A673 (cell line): ENCODE measurements around the gene ADCY4.
"Not testable (repeated sequence)": the region's sequence is repeated elsewhere in the genome, so short reads cannot be mapped to it uniquely, and the experiment has no call there.

Experiments used
- CTCF ChIP-seq: fragments of 300-800, 200-600 bp; sonication (generic); conservative IDR thresholded peaks from 2 replicates; pipeline ENCODE4 v1.5.1; 2017; ENCODE audit warnings: low read depth, mild to moderate bottlenecking, antibody characterized with exemption, low read length, moderate library complexity, mixed read lengths
- EZH2 ChIP-seq: fragments of 200-600 bp; sonication (generic); IDR thresholded peaks from 2 replicates; pipeline ENCODE4 v1.6.1; 2017; ENCODE audit warnings: borderline replicate concordance, low read depth, mild to moderate bottlenecking, mixed read lengths, antibody characterized with exemption, low read length; ENCODE audit not compliant: poor library complexity, severe bottlenecking

DNA sequence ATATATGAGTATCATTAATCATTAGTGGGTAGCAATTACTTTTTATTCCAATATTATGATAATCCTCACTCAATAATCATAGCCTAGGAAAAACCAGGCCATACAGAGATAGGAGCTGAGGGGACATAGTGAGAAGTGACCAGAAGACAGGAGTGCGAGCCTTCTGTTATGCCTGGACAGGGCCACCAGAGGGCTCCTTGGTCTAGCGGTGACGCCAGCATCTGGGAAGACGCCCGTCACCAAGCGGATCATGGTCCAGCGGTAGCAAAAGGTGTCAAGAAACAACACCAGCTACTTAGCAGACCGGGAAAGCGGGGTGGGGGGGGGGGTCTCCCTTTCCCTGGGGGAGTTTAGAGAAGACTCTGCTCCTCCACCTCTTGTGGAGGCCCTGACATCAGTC is 7.0 kb downstream of the ADCY4 start:
- peak; percentile 48 for TF ChIP-seq CTCF
- not testable (repeated sequence) for TF ChIP-seq EZH2
